ENCODE measurements around the gene TMEM106A. TPM values are rescaled to one million over a fixed set of nuclear protein-coding genes. Genes with fewer than 3 reads are reported as not detected.
A peak's percentile ranks its signal among the peaks of the same experiment; 100 is the strongest.

TMEM106A gene
- total and polyA plus RNA-seq, 9 of the 15 experiments (the other 6 are each of a cell fraction or from before 2014, with no cell fraction given) = 0.03 to 0.29 (median 0.15) TPM

DNA sequence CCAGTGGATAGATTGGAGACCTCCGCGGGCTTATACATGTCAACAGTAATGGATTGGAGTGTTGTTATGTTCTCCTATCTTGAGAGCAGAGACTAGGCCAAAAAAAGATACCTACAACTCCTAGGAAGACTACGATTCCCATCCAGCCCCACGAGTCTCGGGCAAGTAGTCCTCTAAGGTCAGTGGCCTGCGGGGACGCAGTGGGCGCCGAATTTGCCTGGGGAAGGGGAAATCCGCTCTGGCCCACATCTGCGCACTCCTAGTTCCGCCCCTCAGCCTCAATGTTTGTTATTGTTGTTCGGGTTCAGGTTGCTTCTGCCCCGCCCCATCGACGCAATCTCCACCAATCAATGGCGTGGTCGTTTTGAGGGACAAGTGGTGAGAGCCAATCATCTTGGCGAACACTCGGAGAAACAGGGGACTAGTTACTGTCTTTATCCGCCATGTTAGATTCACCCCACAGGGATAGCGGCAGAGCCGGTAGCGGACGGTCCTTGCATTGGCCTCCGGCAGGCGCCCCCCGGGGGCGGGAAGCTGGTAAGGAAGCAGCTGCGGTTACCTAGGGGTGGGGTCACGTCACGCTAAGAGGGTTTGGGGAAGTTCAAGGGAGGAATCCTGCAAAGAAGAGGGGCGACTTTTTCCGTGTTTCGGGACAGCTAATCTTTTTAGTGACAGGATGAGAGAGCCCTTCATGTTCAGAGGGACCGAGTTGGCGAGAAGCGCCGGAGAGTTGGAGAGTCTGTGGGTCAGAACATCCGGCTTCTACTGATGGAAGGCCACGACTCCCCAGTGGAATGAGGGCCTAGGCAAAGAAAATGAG is 40.7 kb upstream of the TMEM106A start, which contains the start of gene NBR1 (continued):
- TF ChIP-seq NR3C1 (CRISPR knock-in tag; IDR thresholded peaks at IDR 0.05) (no peak), TRIM28 (IDR thresholded peaks at IDR 0.05) (0 out of 2 replicates have a peak, but pooled peaks have one; percentile 35), NFIC (IDR thresholded peaks at IDR 0.05) (0 out of 2 replicates have a peak, but pooled peaks have one; percentile 8), SRF (CRISPR knock-in tag; IDR thresholded peaks at IDR 0.05) (0 out of 4 replicates have a peak, but pooled peaks of 1 of the 2 experiments have one; percentile 27), ADNP (tag; IDR thresholded peaks at IDR 0.05) (no peak), TCFL5 (CRISPR knock-in tag; conservative IDR thresholded peaks at IDR 0.05) (no peak), ZC3H8 (IDR thresholded peaks at IDR 0.05) (no peak), LCOR (CRISPR knock-in tag; IDR thresholded peaks at IDR 0.05) (0 out of 2 replicates have a peak, but pooled peaks have one; percentile 72), HSF4 (CRISPR knock-in tag; IDR thresholded peaks at IDR 0.05; ENCODE audit: borderline replicate concordance) (no peak), ZNF263 (CRISPR knock-in tag; IDR thresholded peaks at IDR 0.05; ENCODE audit: borderline replicate concordance) (no peak; the same call in 1 of the 2 replicates), GTF2E2 (tag; IDR thresholded peaks at IDR 0.05) (no peak), HDAC2 (IDR thresholded peaks at IDR 0.05) (0 out of 2 replicates have a peak, but pooled peaks have one; percentile 37), HMG20B (CRISPR knock-in tag; IDR thresholded peaks at IDR 0.05) (no peak), L3MBTL2 (IDR thresholded peaks at IDR 0.05) (peak; percentile 25; the same call in 1 of the 2 replicates), NFATC3 (IDR thresholded peaks at IDR 0.05) (0 out of 2 replicates have a peak, but pooled peaks have one; percentile 13), HNRNPLL (IDR thresholded peaks at IDR 0.05; ENCODE audit: low read depth, low read length, poor library complexity, severe bottlenecking) (peak; percentile 39), NFYB (IDR thresholded peaks at IDR 0.05; ENCODE audit: extremely low read depth, insufficient read length) (peak; percentile 78)
- TF ChIP-seq, protein P1, sequence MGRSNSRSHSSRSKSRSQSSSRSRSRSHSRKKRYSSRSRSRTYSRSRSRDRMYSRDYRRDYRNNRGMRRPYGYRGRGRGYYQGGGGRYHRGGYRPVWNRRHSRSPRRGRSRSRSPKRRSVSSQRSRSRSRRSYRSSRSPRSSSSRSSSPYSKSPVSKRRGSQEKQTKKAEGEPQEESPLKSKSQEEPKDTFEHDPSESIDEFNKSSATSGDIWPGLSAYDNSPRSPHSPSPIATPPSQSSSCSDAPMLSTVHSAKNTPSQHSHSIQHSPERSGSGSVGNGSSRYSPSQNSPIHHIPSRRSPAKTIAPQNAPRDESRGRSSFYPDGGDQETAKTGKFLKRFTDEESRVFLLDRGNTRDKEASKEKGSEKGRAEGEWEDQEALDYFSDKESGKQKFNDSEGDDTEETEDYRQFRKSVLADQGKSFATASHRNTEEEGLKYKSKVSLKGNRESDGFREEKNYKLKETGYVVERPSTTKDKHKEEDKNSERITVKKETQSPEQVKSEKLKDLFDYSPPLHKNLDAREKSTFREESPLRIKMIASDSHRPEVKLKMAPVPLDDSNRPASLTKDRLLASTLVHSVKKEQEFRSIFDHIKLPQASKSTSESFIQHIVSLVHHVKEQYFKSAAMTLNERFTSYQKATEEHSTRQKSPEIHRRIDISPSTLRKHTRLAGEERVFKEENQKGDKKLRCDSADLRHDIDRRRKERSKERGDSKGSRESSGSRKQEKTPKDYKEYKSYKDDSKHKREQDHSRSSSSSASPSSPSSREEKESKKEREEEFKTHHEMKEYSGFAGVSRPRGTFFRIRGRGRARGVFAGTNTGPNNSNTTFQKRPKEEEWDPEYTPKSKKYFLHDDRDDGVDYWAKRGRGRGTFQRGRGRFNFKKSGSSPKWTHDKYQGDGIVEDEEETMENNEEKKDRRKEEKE (IDR thresholded peaks at IDR 0.05; ENCODE audit: borderline replicate concordance in 1 of 2, control insufficient read depth in 1 of 2, low read depth in 2 of 2, low read length in 1 of 2) = no peak
- TF ChIP-seq, protein P2, sequence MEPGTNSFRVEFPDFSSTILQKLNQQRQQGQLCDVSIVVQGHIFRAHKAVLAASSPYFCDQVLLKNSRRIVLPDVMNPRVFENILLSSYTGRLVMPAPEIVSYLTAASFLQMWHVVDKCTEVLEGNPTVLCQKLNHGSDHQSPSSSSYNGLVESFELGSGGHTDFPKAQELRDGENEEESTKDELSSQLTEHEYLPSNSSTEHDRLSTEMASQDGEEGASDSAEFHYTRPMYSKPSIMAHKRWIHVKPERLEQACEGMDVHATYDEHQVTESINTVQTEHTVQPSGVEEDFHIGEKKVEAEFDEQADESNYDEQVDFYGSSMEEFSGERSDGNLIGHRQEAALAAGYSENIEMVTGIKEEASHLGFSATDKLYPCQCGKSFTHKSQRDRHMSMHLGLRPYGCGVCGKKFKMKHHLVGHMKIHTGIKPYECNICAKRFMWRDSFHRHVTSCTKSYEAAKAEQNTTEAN (CRISPR knock-in tag; IDR thresholded peaks at IDR 0.05) = no peak
- TF ChIP-seq, protein P3, sequence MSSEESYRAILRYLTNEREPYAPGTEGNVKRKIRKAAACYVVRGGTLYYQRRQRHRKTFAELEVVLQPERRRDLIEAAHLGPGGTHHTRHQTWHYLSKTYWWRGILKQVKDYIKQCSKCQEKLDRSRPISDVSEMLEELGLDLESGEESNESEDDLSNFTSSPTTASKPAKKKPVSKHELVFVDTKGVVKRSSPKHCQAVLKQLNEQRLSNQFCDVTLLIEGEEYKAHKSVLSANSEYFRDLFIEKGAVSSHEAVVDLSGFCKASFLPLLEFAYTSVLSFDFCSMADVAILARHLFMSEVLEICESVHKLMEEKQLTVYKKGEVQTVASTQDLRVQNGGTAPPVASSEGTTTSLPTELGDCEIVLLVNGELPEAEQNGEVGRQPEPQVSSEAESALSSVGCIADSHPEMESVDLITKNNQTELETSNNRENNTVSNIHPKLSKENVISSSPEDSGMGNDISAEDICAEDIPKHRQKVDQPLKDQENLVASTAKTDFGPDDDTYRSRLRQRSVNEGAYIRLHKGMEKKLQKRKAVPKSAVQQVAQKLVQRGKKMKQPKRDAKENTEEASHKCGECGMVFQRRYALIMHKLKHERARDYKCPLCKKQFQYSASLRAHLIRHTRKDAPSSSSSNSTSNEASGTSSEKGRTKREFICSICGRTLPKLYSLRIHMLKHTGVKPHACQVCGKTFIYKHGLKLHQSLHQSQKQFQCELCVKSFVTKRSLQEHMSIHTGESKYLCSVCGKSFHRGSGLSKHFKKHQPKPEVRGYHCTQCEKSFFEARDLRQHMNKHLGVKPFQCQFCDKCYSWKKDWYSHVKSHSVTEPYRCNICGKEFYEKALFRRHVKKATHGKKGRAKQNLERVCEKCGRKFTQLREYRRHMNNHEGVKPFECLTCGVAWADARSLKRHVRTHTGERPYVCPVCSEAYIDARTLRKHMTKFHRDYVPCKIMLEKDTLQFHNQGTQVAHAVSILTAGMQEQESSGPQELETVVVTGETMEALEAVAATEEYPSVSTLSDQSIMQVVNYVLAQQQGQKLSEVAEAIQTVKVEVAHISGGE (CRISPR knock-in tag; IDR thresholded peaks at IDR 0.05) = peak in 1 of 3 experiments; percentile 55; a peak in 1 of 6 replicates

All from K562 (cell line).